SK-N-SH (cell line): ENCODE measurements around the gene CACNB3. TPM values are rescaled to one million over a fixed set of nuclear protein-coding genes. Genes with fewer than 3 reads are reported as not detected.

Experiments
- CTCF ChIA-PET: fragments of 300-600, 350-600 bp; formaldehyde crosslinking; extraction: SDS; loops from one replicate; lab custom pipeline; 2021; lab: Yijun Ruan, JAX
- POLR2A ChIA-PET: fragments of 350-600 bp; sonication (Branson Sonifier 250); formaldehyde crosslinking; extraction: SDS; loops from one replicate; lab custom pipeline; 2020; ENCODE audit warnings: antibody characterized with exemption, inconsistent platforms; lab: Yijun Ruan, JAX
- DNase-seq: peaks from one replicate; pipeline ENCODE4 v3.0.0; 2012
- H2AFZ ChIP-seq: fragments of 200-600 bp; sonication (generic); 2 replicates; pipeline ENCODE4 v1.8.1; 2016; ENCODE audit warnings: antibody characterized with exemption, mild to moderate bottlenecking, low read depth
- H3F3A ChIP-seq: fragments of 200-600 bp; sonication (generic); replicated peaks from 2 replicates; pipeline ENCODE3; 2016; ENCODE audit warnings: antibody characterized with exemption, mild to moderate bottlenecking; ENCODE audit not compliant: insufficient read depth
- H3K27ac ChIP-seq, 2 experiments: fragments of 200-500 bp in 1 of 2; fragments of 200-600 bp in 1 of 2; sonication (Bioruptor generic) in 1 of 2; sonication (generic), shearing (Covaris generic) in 1 of 2; 2 replicates each; pipeline versions ENCODE4 v1.5.1 to v1.6.1; 2014 to 2016; ENCODE audit warnings: low read depth in 2 of 2, inconsistent platforms in 1 of 2, low read length in 1 of 2, mild to moderate bottlenecking in 1 of 2, mixed read lengths in 1 of 2
- H3K27me3 ChIP-seq: fragments of 200-600 bp; sonication (generic), shearing (Covaris generic); 2 replicates; pipeline ENCODE4 v1.6.1; 2016; ENCODE audit warnings: mixed run types; ENCODE audit not compliant: insufficient read depth
- H3K36me3 ChIP-seq, 2 experiments: fragments of 200-500 bp in 1 of 2; fragments of 200-600 bp in 1 of 2; sonication (Bioruptor generic) in 1 of 2; sonication (generic) in 1 of 2; replicated peaks in 1 of 2; 2 replicates each; pipeline versions ENCODE3 to v1.5.1; 2014 to 2016; ENCODE audit warnings: low read length in 1 of 2, mild to moderate bottlenecking in 1 of 2; ENCODE audit not compliant: insufficient read depth in 2 of 2, control insufficient read depth in 1 of 2
- H3K4me1 ChIP-seq, 2 experiments: fragments of 200-500 bp in 1 of 2; fragments of 200-600 bp in 1 of 2; sonication (Bioruptor generic) in 1 of 2; sonication (generic), shearing (Covaris generic) in 1 of 2; 2 replicates each; pipeline versions ENCODE4 v1.5.1 to v1.6.1; 2014 to 2016; ENCODE audit warnings: low read depth in 1 of 2, low read length in 1 of 2, mixed run types in 1 of 2; ENCODE audit not compliant: insufficient read depth in 2 of 2, control insufficient read depth in 1 of 2
- H3K4me2 ChIP-seq: fragments of 200-600 bp; sonication (generic), shearing (Covaris generic); 2 replicates; pipeline ENCODE4 v1.6.1; 2017; ENCODE audit warnings: mixed run types
- H3K4me3 ChIP-seq, 2 experiments: fragments of 200-500 bp in 1 of 2; fragments of 200-600 bp in 1 of 2; sonication (Bioruptor generic) in 1 of 2; sonication (generic), shearing (Covaris generic) in 1 of 2; 2 replicates each; pipeline versions ENCODE4 v1.5.1 to v1.8.1; 2014 to 2016; ENCODE audit warnings: low read depth in 2 of 2, inconsistent platforms in 1 of 2, low read length in 1 of 2, mild to moderate bottlenecking in 1 of 2, mixed read lengths in 1 of 2, moderate library complexity in 1 of 2
- H3K79me2 ChIP-seq: fragments of 200-600 bp; sonication (generic); 2 replicates; pipeline ENCODE4 v1.8.1; 2017; ENCODE audit warnings: mild to moderate bottlenecking; ENCODE audit not compliant: insufficient read depth
- H3K9ac ChIP-seq: fragments of 200-600 bp; sonication (generic); 2 replicates; pipeline ENCODE4 v1.6.1; 2017; ENCODE audit warnings: mixed run types
- H3K9me2 ChIP-seq: fragments of 200-600 bp; sonication (generic); 2 replicates; pipeline ENCODE4 v1.6.1; 2017; ENCODE audit warnings: mixed run types
- H3K9me3 ChIP-seq: fragments of 200-600 bp; sonication (generic); 2 replicates; pipeline ENCODE4 v1.6.1; 2017; ENCODE audit warnings: mixed run types, mild to moderate bottlenecking, moderate library complexity
- H4K20me1 ChIP-seq: fragments of 200-600 bp; sonication (generic); 2 replicates; pipeline ENCODE4 v1.6.1; 2017; ENCODE audit warnings: mild to moderate bottlenecking, mixed run types; ENCODE audit not compliant: insufficient read depth
- EZH2phosphoT487 ChIP-seq: fragments of 200-600 bp; sonication (generic); IDR thresholded peaks from 2 replicates; pipeline ENCODE4 v1.6.1; 2017; ENCODE audit warnings: low read depth, mixed run types, mild to moderate bottlenecking, antibody characterized with exemption, moderate library complexity, borderline replicate concordance
- FOXM1 ChIP-seq: IDR thresholded peaks from 2 replicates; pipeline ENCODE4 v1.4.0; 2012; ENCODE audit warnings: low read depth, mild to moderate bottlenecking
- GABPA ChIP-seq: IDR thresholded peaks from 2 replicates; pipeline ENCODE4 v1.4.0; 2012; ENCODE audit warnings: low read depth, mild to moderate bottlenecking
- JUND ChIP-seq: IDR thresholded peaks from 2 replicates; pipeline ENCODE4 v1.4.0; 2012
- MXI1 ChIP-seq: IDR thresholded peaks from 2 replicates; pipeline ENCODE4 v1.6.1; 2012; ENCODE audit warnings: mild to moderate bottlenecking, low read depth, low read length, improper control_type of control experiment
- RAD21 ChIP-seq: IDR thresholded peaks from 2 replicates; pipeline ENCODE4 v1.6.1; 2012; ENCODE audit warnings: mild to moderate bottlenecking, low read length
- SIN3A ChIP-seq: IDR thresholded peaks from 2 replicates; pipeline ENCODE4 v1.6.1; 2012; ENCODE audit warnings: low read depth, mild to moderate bottlenecking, low read length, moderate library complexity, borderline replicate concordance
- SMC3 ChIP-seq: IDR thresholded peaks from 2 replicates; pipeline ENCODE4 v1.6.1; 2012; ENCODE audit warnings: low read depth, low read length, improper control_type of control experiment
- TAF1 ChIP-seq: IDR thresholded peaks from 2 replicates; pipeline ENCODE4 v1.6.1; 2012; ENCODE audit warnings: low read depth, mild to moderate bottlenecking, low read length, moderate library complexity, borderline replicate concordance
- TCF12 ChIP-seq: IDR thresholded peaks from 2 replicates; pipeline ENCODE4 v1.4.0; 2012
- YY1 ChIP-seq: IDR thresholded peaks from 2 replicates; pipeline ENCODE4 v1.4.0; 2012; ENCODE audit warnings: low read depth, mild to moderate bottlenecking
- WGBS: methylation state at CpG from one replicate; pipeline ENCODE4 v1.1.6; 2017; ENCODE audit warnings: low lambda C conversion rate; 5-methylcytosine and 5-hydroxymethylcytosine counted together
- polyA plus RNA-seq, 3 experiments: library from polyadenylated mRNA; depleted of rRNA; stranded (reverse); fragments of >200 nt; gene quantifications; 2 replicates each; pipeline ENCODE4 v1.2.3, GENCODE V29; 2012
- TF ChIP-seq, protein P1 (sequence below): IDR thresholded peaks from 2 replicates; pipeline ENCODE4 v1.4.0; 2012; ENCODE audit warnings: low read depth
- TF ChIP-seq, protein P2 (sequence below): fragments of 200-600 bp; sonication (generic); IDR thresholded peaks from 2 replicates; pipeline ENCODE4 v1.6.1; 2017; ENCODE audit warnings: antibody characterized with exemption, mild to moderate bottlenecking, moderate library complexity

The CACNB3 gene
- polyA plus RNA-seq, 1 of the 3 experiments (the other 2 are of a cell fraction), result 34.6 TPM

DNA sequence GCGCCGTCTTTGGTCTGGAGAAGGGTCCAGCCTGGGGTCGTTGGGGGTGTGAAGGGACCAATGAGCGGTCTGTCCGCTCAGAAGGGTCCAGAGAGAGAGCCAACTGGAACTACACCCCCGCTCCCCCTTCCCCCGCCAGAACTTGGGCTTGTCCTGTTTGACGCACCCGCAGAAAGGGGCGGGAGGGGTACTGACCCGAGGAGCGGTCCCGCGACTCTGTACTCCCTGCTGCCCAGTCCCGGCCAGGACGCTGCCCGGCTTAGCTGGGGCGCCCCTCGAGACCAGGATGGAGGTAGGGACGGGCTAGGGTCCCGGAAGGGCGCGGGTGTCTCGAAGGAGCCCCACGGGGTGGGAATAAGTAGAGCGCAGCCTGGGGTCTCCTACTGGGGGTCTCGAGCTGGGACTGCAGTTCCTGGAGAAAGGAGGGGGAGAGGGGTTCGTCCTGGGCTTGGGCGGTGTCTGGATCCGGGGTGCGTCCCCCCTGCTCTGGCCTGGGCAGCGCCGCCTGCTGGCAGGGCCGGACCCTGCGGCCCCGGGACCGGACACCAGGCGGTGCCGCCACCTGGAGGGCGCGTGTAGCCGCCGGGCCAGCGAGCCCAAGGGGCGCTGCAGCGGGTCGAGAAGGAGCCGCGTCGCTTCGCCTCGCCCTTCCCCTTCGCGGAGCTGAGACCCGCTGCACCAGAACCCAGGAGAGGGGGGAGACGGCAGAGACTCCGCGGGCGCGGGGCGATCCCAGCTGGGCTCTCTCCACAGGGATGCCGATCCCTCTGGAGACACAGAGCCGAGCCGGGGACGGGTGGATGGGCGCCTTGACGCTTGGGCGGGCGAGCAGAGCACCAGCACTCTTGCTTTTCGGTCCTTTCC lies 3.8 kb upstream of the CACNB3 start:
- Histone ChIP-seq H3K79me2 (peaks cover 16% of the 10 kb centered on the region), H3F3A (peaks cover 6% of the 10 kb centered on the region), H3K9me3 (no peaks in the 10 kb centered on the region), H3K4me2 (peak overlapping the region; percentile 97), H3K4me1 (peaks cover 22 to 37% of the 10 kb centered on the region in 2 experiments; a peak in 3 of 4 replicates), H3K9me2 (no peaks in the 10 kb centered on the region), H2AFZ (peak overlapping the region; percentile 96), H4K20me1 (no peaks in the 10 kb centered on the region), H3K27me3 (no peaks in the 10 kb centered on the region), H3K27ac (peak overlapping the region; percentile 80 to 87), H3K4me3 (peak overlapping the region; percentile 68 to 75), H3K9ac (peak overlapping the region; percentile 76), H3K36me3 (no peaks in the 10 kb centered on the region)
- TF ChIP-seq YY1 (0 out of 2 replicates have a peak, but pooled peaks have one; percentile 58), JUND (no peak), FOXM1 (no peak), TCF12 (no peak), SIN3A (peak; percentile 62; the same call in 1 of the 2 replicates), SMC3 (peak; percentile 41), RAD21 (peak; percentile 18; the same call in 1 of the 2 replicates), EZH2phosphoT487 (no peak), MXI1 (peak; percentile 87), TAF1 (peak; percentile 36; the same call in 1 of the 2 replicates), GABPA (peak; percentile 37; the same call in 1 of the 2 replicates)
- TF ChIP-seq, protein P1, sequence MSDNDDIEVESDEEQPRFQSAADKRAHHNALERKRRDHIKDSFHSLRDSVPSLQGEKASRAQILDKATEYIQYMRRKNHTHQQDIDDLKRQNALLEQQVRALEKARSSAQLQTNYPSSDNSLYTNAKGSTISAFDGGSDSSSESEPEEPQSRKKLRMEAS, result peak; percentile 86
- TF ChIP-seq, protein P2, sequence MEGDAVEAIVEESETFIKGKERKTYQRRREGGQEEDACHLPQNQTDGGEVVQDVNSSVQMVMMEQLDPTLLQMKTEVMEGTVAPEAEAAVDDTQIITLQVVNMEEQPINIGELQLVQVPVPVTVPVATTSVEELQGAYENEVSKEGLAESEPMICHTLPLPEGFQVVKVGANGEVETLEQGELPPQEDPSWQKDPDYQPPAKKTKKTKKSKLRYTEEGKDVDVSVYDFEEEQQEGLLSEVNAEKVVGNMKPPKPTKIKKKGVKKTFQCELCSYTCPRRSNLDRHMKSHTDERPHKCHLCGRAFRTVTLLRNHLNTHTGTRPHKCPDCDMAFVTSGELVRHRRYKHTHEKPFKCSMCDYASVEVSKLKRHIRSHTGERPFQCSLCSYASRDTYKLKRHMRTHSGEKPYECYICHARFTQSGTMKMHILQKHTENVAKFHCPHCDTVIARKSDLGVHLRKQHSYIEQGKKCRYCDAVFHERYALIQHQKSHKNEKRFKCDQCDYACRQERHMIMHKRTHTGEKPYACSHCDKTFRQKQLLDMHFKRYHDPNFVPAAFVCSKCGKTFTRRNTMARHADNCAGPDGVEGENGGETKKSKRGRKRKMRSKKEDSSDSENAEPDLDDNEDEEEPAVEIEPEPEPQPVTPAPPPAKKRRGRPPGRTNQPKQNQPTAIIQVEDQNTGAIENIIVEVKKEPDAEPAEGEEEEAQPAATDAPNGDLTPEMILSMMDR, result peak; percentile 92
- 11% methylated on average over 30 of the region's 70 CpGs for whole genome bisulfite sequencing
- POLR2A ChIA-PET, result interaction anchor here (0.6 to 1.3 kb wide), 2 partner anchors 15 to 19 kb away, joined by 5 to 6 read pairs; no protein-coding TSS in a partner anchor
- CTCF ChIA-PET, result interaction anchor here (0.6 to 6.9 kb wide), 41 partner anchors 9 to 428 kb away, joined by 3 to 118 read pairs (median 5); partner anchors contain the start of genes ADCY6, DDX23 and KANSL2
- peak; percentile 96 for DNase-seq
